Measurements from ENCODE around the gene SKI. TPM values are rescaled to one million over a fixed set of nuclear protein-coding genes. Genes with fewer than 3 reads are reported as not detected.

Gene SKI
- total RNA-seq, 4 donors from 2014 or later = 60.2 to 157 (median 79.0) TPM

- Histone ChIP-seq H3K27me3 (no peaks in the 10 kb centered on the region), H3K27ac (peak overlapping the region in 3 of 4 donors; percentile 20 to 41 (median 32)), H3K4me3 (peak overlapping the region in 1 of 2 donors; percentile 7), H3K9me3 (no peaks in the 10 kb centered on the region), H3K36me3 (no peaks in the 10 kb centered on the region), H3K4me1 (peaks cover 11 to 98% (median 64%) of the 10 kb centered on the region in 3 donors)
- no peak for ATAC-seq
- 75 to 82% methylated on average over 2 to 5 of the region's 30 CpGs for WGBS, 2 donors (ENCODE audit: low coverage in 1 of 2)
- TF ChIP-seq POLR2AphosphoS5 (IDR thresholded peaks at IDR 0.05) (no peak), CTCF (IDR thresholded peaks at IDR 0.05) (no peak), POLR2A (IDR thresholded peaks at IDR 0.05) (no peak), EP300 (IDR thresholded peaks at IDR 0.05) (no peak)
These were observed 39.1 kb downstream of the SKI start for GRCh38 chr1:2267051-2267830.

- H3K36me3 ChIP-seq = no peaks in the 10 kb centered on the region
- TF ChIP-seq EP300 (IDR thresholded peaks at IDR 0.05) (no peak), CTCF (IDR thresholded peaks at IDR 0.05) (no peak)
- no peak for ATAC-seq
- peak overlapping the region in 3 of 4 donors; percentile 20 to 41 (median 32) for H3K27ac ChIP-seq
- H3K4me1 ChIP-seq = peaks cover 12 to 98% (median 70%) of the 10 kb centered on the region in 3 donors
- no CpG with 5 or more reads among the region's 15 CpGs for WGBS, 2 donors (ENCODE audit: low coverage in 1 of 2)
- H3K9me3 ChIP-seq = no peaks in the 10 kb centered on the region
- H3K27me3 ChIP-seq = no peaks in the 10 kb centered on the region
- H3K4me3 ChIP-seq = peak overlapping the region in 1 of 2 donors; percentile 7
These were observed 39.7 kb downstream of the SKI start for GRCh38 chr1:2267862-2268261.

- no peaks in the 10 kb centered on the region for H3K36me3 ChIP-seq
- TF ChIP-seq POLR2AphosphoS5 (IDR thresholded peaks at IDR 0.05) (no peak), CTCF (IDR thresholded peaks at IDR 0.05) (no peak), POLR2A (IDR thresholded peaks at IDR 0.05) (no peak), EP300 (IDR thresholded peaks at IDR 0.05) (no peak)
- no peaks in the 10 kb centered on the region for H3K9me3 ChIP-seq
- peaks cover 12 to 98% (median 77%) of the 10 kb centered on the region in 3 donors for H3K4me1 ChIP-seq
- 33 to 49% methylated on average over 3 to 6 of the region's 14 CpGs for WGBS, 2 donors (ENCODE audit: low coverage in 1 of 2)
- H3K27ac ChIP-seq = peak overlapping the region in 3 of 4 donors; percentile 20 to 41 (median 32)
- ATAC-seq = no peak
- no peak overlapping the region for H3K4me3 ChIP-seq
- H3K27me3 ChIP-seq = no peaks in the 10 kb centered on the region
These were observed 40.4 kb downstream of the SKI start for GRCh38 chr1:2268285-2269056.

- H3K4me1 ChIP-seq = peaks cover 12 to 100% (median 85%) of the 10 kb centered on the region in 3 donors
- TF ChIP-seq EP300 (IDR thresholded peaks at IDR 0.05) = no peak
- TF ChIP-seq POLR2A (IDR thresholded peaks at IDR 0.05) = no peak
- TF ChIP-seq POLR2AphosphoS5 (IDR thresholded peaks at IDR 0.05) = no peak
- no peak for TF ChIP-seq CTCF (IDR thresholded peaks at IDR 0.05)
- H3K27ac ChIP-seq = peak overlapping the region in 3 of 4 donors; percentile 71 to 82 (median 80)
- H3K4me3 ChIP-seq = no peak overlapping the region
- H3K36me3 ChIP-seq = no peaks in the 10 kb centered on the region
- ATAC-seq = no peak
- no peaks in the 10 kb centered on the region for H3K9me3 ChIP-seq
- WGBS, 2 donors (ENCODE audit: low coverage in 1 of 2) = 63 to 88% methylated on average over 4 to 5 of the region's 28 CpGs
- no peaks in the 10 kb centered on the region for H3K27me3 ChIP-seq
These were observed 41.2 kb downstream of the SKI start for GRCh38 chr1:2269193-2269921.
